HS-27A (cell line): Measurements from ENCODE around the gene CCP110.

Source experiments
- DNase-seq: peaks from one replicate; pipeline ENCODE4 v3.0.0-alpha.2; 2012; ENCODE audit warnings: low read depth, missing footprints

Gene CCP110

DNA sequence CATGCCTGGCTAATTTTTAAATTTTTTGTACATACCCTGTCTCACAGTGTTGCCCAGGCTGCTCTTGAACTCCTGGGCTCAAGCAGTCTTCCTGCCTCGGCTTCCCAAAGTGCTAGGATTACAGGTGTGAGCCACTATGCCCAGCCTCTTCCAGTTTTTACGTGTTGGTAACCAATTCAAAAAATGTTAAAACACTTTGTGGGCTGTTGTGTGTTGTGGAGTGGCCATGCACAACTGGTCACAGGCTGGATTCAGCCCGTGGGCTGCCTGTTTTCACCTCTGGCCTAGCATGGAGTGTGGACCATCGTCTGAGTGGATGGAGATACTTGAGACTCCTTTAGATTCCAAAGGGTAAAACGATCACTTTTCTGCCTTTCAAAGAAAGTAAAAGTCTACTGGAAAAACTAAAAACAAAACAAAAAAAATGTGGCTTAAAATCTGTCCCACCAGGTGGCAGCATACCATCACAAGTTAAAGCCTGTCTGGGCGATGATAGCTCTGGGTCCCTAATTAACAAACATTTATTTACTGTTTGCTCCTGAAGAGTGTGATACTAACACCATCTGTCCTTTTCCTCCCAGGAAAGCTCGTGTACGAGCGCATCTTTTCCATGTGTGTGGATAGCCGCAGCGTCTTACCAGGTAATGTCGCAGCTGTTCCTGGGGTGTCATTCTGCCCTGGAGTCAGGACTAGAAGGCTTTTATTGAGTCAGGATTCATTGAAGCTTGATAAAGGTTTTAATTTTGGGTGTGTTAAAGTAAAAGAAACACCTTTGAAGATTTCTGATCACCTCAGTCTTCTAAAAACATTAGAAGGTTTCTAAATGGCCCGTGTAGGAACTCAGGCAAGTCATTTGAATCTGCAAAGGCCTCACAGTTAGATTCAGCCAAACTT, 77.6 kb downstream of the CCP110 start:
- DNase-seq, result no peak
